HCT116 (cell line): Measurements from ENCODE around the gene ZNF423. TPM values are rescaled to one million over a fixed set of nuclear protein-coding genes. Genes with fewer than 3 reads are reported as not detected.

Experiments
- ATAC-seq: fragments of 200-7000 bp; cut with Tn5 transposase; 2 replicates; pipeline ENCODE4 v1.9.1; 2020; ENCODE audit warnings: mild to moderate bottlenecking, moderate library complexity
- BruUV-seq: library from RNA; stranded (reverse); fragments of 400-500 nt; replicated peaks from 2 replicates; lab custom pipeline; 2021; lab: Mats Ljungman, UMichigan
- CTCF ChIA-PET: fragments of 300-600 bp; sonication (Branson Sonifier 250); formaldehyde crosslinking; loops from one replicate; lab custom pipeline; 2021; ENCODE audit warnings: antibody characterized with exemption; lab: Charles Lee
- POLR2A ChIA-PET: fragments of 300-600, 350-600 bp; sonication (Branson Sonifier 250); formaldehyde crosslinking; loops from one replicate; lab custom pipeline; 2021; ENCODE audit warnings: antibody characterized with exemption; lab: Charles Lee
- RAD21 ChIA-PET, 2 experiments: fragments of 300-600 bp; sonication (Branson Sonifier 250); formaldehyde crosslinking; loops; one replicate each; lab custom pipeline; 2023; ENCODE audit warnings: low total read pairs in 2 of 2; ENCODE audit not compliant: uncharacterized antibody in 2 of 2, unreplicated experiment in 2 of 2, low non-redundant PET in 1 of 2; lab: Charles Lee
- DNase-seq: peaks from one replicate; pipeline ENCODE4 v3.0.0-alpha.2; 2010; ENCODE audit warnings: low read depth, low spot score
- H2AFZ ChIP-seq: fragments of 200-600 bp; shearing (Covaris generic), sonication (generic); 2 replicates; pipeline ENCODE4 v1.6.1; 2017; ENCODE audit warnings: low read depth, mixed run types, mixed read lengths, antibody characterized with exemption, low read length; ENCODE audit not compliant: poor library complexity, severe bottlenecking
- H3K27ac ChIP-seq: 2 replicates; pipeline ENCODE4 v1.5.1; 2012; ENCODE audit warnings: low read depth, low read length
- H3K27me3 ChIP-seq: fragments of 200-600 bp; sonication (generic); 2 replicates; pipeline ENCODE4 v1.6.1; 2016; ENCODE audit warnings: mixed run types, low read length, mixed read lengths; ENCODE audit not compliant: insufficient read depth
- H3K36me3 ChIP-seq, 2 experiments: fragments of 200-500 bp in 1 of 2; fragments of 200-600 bp in 1 of 2; sonication (Bioruptor generic) in 1 of 2; sonication (generic) in 1 of 2; 2 replicates each; pipeline versions ENCODE4 v1.5.1 to v1.6.1; 2014 to 2016; ENCODE audit warnings: low read length in 2 of 2, inconsistent platforms in 1 of 2, mixed read lengths in 1 of 2, mixed run types in 1 of 2; ENCODE audit not compliant: insufficient read depth in 2 of 2, control insufficient read depth in 1 of 2
- H3K4me1 ChIP-seq, 2 experiments: fragments of 200-600 bp in 1 of 2; sonication (generic) in 1 of 2; 2 replicates each; pipeline versions ENCODE4 v1.5.1 to v1.6.1; 2012 to 2017; ENCODE audit warnings: low read length in 2 of 2, inconsistent platforms in 1 of 2, mild to moderate bottlenecking in 1 of 2, mixed read lengths in 1 of 2, mixed run types in 1 of 2, moderate library complexity in 1 of 2; ENCODE audit not compliant: insufficient read depth in 2 of 2, control insufficient read depth in 1 of 2
- H3K4me2 ChIP-seq: fragments of 200-600 bp; sonication (generic); 2 replicates; pipeline ENCODE4 v1.6.1; 2017; ENCODE audit warnings: mixed run types, low read length, mixed read lengths
- H3K4me3 ChIP-seq, 2 experiments: fragments of 200-600 bp in 1 of 2; sonication (generic) in 1 of 2; replicated peaks in 1 of 2; 2 replicates each; pipeline ENCODE4 v1.5.1; 2011 to 2016; ENCODE audit warnings: low read length in 2 of 2, control low read depth in 1 of 2, low read depth in 1 of 2, mild to moderate bottlenecking in 1 of 2, mixed read lengths in 1 of 2, mixed run types in 1 of 2
- H3K79me2 ChIP-seq: fragments of 200-600 bp; sonication (generic); 2 replicates; pipeline ENCODE4 v1.6.1; 2017; ENCODE audit warnings: mild to moderate bottlenecking, mixed run types, low read length, moderate library complexity, mixed read lengths; ENCODE audit not compliant: insufficient read depth
- H3K9ac ChIP-seq: fragments of 200-600 bp; sonication (generic); 2 replicates; pipeline ENCODE4 v1.6.1; 2016; ENCODE audit warnings: low read length, mixed read lengths
- H3K9me2 ChIP-seq: fragments of 200-600 bp; sonication (generic), shearing (Covaris generic); 2 replicates; pipeline ENCODE4 v1.6.1; 2017; ENCODE audit warnings: mixed run types, mild to moderate bottlenecking, moderate library complexity; ENCODE audit not compliant: insufficient read depth
- H3K9me3 ChIP-seq, 2 experiments: fragments of 200-500 bp in 1 of 2; fragments of 200-600 bp in 1 of 2; sonication (Bioruptor generic) in 1 of 2; sonication (generic) in 1 of 2; 2 replicates each; pipeline ENCODE4 v1.6.1; 2014 to 2017; ENCODE audit warnings: low read length in 2 of 2, mixed read lengths in 2 of 2, inconsistent platforms in 1 of 2, low read depth in 1 of 2, mild to moderate bottlenecking in 1 of 2, mixed run types in 1 of 2, moderate library complexity in 1 of 2; ENCODE audit not compliant: control insufficient read depth in 1 of 2, insufficient read depth in 1 of 2
- H4K20me1 ChIP-seq: fragments of 200-600 bp; sonication (generic), shearing (Covaris generic); 2 replicates; pipeline ENCODE4 v1.6.1; 2017; ENCODE audit warnings: mixed run types, mild to moderate bottlenecking, moderate library complexity; ENCODE audit not compliant: insufficient read depth
- EGR1 ChIP-seq: IDR thresholded peaks from 2 replicates; pipeline ENCODE4 v1.6.1; 2012; ENCODE audit warnings: low read depth
- FOSL1 ChIP-seq: IDR thresholded peaks from 2 replicates; pipeline ENCODE4 v1.6.1; 2012; ENCODE audit warnings: low read depth
- JUND ChIP-seq: IDR thresholded peaks from 2 replicates; pipeline ENCODE4 v1.6.1; 2012
- REST ChIP-seq: IDR thresholded peaks from 2 replicates; pipeline ENCODE4 v1.6.1; 2012; ENCODE audit warnings: low read depth
- SP1 ChIP-seq: IDR thresholded peaks from 2 replicates; pipeline ENCODE4 v1.6.1; 2012; ENCODE audit warnings: low read depth
- YY1 ChIP-seq: IDR thresholded peaks from 2 replicates; pipeline ENCODE4 v1.6.1; 2011; ENCODE audit warnings: low read length, low read depth, moderate library complexity, mild to moderate bottlenecking; ENCODE audit not compliant: insufficient replicate concordance; ENCODE audit errors: extremely low read depth
- ZFX ChIP-seq: fragments of 450-650 bp; IDR thresholded peaks from 2 replicates; pipeline ENCODE4 v1.6.1; 2017
- ZNF274 ChIP-seq: fragments of 200-500 bp; sonication (Bioruptor generic); IDR thresholded peaks from 2 replicates; pipeline ENCODE4 v1.6.1; 2014; ENCODE audit warnings: mild to moderate bottlenecking, low read depth, low read length, inconsistent platforms
- intact Hi-C: fragments of 100-400 bp; cut with micrococcal nuclease; formaldehyde crosslinking; loops from 2 replicates; pipeline ENCODE4 v1.10.0; 2022
- total RNA-seq: library from RNA; stranded (reverse); gene quantifications from one replicate; pipeline ENCODE4 v1.2.1, GENCODE V29; 2021; ENCODE audit not compliant: unreplicated experiment
- TF ChIP-seq, protein P1 (sequence below): IDR thresholded peaks from 2 replicates; pipeline ENCODE4 v1.6.1; 2011; ENCODE audit warnings: mild to moderate bottlenecking, low read length, moderate library complexity; ENCODE audit not compliant: insufficient replicate concordance; ENCODE audit errors: extremely low read depth

The ZNF423 gene
- total RNA-seq, 1 experiment from 2014 or later = 0.22 TPM

- Histone ChIP-seq H3K9ac (no peak overlapping the region), H3K79me2 (no peaks in the 10 kb centered on the region), H3K4me1 (no peaks in the 10 kb centered on the region), H3K9me2 (no peaks in the 10 kb centered on the region), H3K36me3 (no peaks in the 10 kb centered on the region), H3K4me3 (no peak overlapping the region), H3K27ac (no peak overlapping the region), H2AFZ (no peak overlapping the region), H3K27me3 (no peaks in the 10 kb centered on the region), H3K9me3 (no peaks in the 10 kb centered on the region), H3K4me2 (no peak overlapping the region)
- intact Hi-C loops = no loop called here
- POLR2A ChIA-PET = no interaction called here
- ATAC-seq (no peak), DNase-seq (no peak)
- no TSS peak for BruUV-seq
- TF ChIP-seq ZNF274 (no peak), JUND (no peak), EGR1 (no peak), REST (no peak), YY1 (no peak), SP1 (no peak), FOSL1 (no peak), ZFX (no peak)
- TF ChIP-seq, protein P1, sequence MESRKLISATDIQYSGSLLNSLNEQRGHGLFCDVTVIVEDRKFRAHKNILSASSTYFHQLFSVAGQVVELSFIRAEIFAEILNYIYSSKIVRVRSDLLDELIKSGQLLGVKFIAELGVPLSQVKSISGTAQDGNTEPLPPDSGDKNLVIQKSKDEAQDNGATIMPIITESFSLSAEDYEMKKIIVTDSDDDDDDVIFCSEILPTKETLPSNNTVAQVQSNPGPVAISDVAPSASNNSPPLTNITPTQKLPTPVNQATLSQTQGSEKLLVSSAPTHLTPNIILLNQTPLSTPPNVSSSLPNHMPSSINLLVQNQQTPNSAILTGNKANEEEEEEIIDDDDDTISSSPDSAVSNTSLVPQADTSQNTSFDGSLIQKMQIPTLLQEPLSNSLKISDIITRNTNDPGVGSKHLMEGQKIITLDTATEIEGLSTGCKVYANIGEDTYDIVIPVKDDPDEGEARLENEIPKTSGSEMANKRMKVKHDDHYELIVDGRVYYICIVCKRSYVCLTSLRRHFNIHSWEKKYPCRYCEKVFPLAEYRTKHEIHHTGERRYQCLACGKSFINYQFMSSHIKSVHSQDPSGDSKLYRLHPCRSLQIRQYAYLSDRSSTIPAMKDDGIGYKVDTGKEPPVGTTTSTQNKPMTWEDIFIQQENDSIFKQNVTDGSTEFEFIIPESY = no peak
- TF ChIP-seq, all 23 proteins: peak for 0
- ChIA-PET RAD21 (no interaction called here), CTCF (no interaction called here)
- no peaks in the 10 kb centered on the region for H4K20me1 ChIP-seq
Observed at GRCh38 chr16:49574826-49575225, 281.1 kb downstream of the ZNF423 start.
